RKO (cell line): ENCODE results near the gene LRRK1.

Experiments used
- DNase-seq: peaks from one replicate; pipeline ENCODE4 v3.0.0-alpha.2; 2016; ENCODE audit warnings: low spot score

LRRK1 gene, protein sequence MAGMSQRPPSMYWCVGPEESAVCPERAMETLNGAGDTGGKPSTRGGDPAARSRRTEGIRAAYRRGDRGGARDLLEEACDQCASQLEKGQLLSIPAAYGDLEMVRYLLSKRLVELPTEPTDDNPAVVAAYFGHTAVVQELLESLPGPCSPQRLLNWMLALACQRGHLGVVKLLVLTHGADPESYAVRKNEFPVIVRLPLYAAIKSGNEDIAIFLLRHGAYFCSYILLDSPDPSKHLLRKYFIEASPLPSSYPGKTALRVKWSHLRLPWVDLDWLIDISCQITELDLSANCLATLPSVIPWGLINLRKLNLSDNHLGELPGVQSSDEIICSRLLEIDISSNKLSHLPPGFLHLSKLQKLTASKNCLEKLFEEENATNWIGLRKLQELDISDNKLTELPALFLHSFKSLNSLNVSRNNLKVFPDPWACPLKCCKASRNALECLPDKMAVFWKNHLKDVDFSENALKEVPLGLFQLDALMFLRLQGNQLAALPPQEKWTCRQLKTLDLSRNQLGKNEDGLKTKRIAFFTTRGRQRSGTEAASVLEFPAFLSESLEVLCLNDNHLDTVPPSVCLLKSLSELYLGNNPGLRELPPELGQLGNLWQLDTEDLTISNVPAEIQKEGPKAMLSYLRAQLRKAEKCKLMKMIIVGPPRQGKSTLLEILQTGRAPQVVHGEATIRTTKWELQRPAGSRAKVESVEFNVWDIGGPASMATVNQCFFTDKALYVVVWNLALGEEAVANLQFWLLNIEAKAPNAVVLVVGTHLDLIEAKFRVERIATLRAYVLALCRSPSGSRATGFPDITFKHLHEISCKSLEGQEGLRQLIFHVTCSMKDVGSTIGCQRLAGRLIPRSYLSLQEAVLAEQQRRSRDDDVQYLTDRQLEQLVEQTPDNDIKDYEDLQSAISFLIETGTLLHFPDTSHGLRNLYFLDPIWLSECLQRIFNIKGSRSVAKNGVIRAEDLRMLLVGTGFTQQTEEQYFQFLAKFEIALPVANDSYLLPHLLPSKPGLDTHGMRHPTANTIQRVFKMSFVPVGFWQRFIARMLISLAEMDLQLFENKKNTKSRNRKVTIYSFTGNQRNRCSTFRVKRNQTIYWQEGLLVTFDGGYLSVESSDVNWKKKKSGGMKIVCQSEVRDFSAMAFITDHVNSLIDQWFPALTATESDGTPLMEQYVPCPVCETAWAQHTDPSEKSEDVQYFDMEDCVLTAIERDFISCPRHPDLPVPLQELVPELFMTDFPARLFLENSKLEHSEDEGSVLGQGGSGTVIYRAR (N-terminal part only)

DNA sequence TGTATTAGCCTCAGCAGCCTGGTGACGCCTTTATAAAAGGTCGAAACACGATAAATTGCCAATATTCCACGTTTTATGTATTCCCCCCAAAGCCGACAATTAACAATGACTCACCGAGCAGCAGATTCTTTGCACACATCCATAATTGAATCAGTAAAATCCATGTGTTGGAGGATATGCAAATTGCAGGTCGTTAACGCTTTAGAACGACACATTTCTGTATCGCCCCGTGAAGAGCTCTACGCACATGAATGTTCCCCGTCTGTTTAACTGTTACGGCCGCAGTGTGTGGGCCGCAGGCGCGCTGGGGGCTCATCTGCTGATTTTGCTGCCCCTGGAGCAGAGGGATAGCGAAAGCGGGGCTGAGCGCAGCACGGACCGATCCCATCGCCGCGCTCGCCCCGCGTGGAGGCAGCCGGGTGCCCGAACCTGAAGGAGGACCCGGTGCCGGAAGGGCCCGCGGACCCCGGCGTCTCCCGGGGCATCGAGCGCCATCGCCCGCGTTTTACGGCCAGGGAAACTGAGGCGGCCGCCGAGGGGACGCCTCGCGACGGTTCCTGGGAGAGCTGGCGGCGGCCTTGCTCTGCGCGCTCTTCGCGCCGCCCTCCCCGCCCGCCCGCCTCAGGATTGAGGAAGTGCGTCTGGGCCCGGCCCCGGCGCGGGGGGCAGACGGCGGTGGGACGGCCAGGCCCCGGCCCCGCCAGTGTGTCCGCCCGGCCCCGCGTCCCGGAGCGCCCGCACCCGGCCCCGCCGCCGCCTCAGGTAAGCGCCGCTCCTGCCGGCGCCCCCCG is at the start of gene LRRK1:
LRRK1 (plus strand) TSS at position 668 of the 791 bp plus-strand sequence. CDS start 5,276 bp downstream, outside the sequence.
- DNase-seq, result peak; percentile 76

DNA sequence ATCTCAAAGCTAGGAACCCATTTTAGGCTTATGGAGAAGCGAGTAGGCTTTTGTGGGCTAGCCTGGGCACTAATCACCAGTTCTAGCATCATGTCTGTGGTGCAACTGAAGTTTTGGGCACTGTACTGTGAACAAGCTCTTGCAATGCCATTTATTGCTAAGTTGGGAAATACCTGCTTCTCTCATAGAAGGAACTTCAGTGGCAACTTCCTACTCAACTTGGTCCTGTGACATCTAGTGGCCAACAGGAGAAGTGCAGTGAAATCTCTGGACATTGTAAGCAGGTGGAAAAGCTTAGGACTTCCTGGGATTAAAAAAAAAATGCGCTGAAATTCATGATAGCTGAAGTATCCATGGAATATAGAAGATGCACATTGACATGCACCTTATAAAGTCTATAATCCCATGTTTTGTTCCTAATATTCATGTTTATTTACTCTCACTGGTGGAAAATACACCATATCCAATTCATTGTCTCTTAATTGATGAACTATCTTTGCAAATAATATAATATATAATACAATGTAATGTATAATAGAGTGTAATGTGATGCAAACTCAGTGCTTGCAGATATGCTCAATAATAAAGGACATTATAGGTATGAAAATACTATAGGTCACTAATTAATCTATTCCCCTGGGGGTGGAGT is 46.0 kb upstream of the LRRK1 start:
- peak; percentile 79 for DNase-seq

DNA sequence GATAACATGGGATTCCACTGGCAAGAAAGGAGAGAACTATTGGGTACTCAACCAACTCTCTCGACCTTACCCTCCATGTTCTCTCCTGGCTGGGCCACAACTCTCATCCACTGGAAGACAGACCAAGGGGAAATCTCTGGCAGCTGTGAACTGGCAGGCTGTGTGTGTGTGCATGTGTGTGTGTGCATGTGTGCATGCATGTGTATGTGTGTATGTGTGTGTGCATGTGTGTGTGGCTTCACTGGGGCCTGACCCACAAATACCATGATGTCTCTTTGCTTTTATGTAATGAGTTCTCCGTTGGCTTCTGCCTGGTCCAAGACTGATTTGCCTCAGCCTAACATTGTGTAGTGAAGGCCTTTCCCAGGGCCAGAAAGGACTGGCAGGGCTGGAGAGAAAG is 43.7 kb upstream of the LRRK1 start:
- no peak for DNase-seq

DNA sequence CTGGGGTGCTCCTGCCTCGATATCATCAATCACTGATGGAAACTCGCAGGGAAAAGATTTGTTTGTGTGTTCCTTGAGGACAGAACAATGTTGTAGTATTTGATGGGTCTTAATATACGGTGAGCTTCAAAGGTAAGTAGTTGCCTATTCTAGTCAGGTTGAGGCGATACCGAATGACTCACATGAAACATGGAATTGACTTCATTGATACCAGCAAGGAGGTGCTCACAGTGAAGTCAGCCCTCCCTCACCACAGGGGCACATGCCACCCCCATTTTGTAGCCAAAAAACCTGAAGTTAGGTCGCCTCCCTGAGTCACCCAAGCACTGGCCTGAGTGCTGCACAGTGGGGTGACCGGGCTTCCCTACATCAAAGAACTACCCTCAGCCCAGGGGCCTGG is 43.2 kb upstream of the LRRK1 start:
- DNase-seq, result no peak

DNA sequence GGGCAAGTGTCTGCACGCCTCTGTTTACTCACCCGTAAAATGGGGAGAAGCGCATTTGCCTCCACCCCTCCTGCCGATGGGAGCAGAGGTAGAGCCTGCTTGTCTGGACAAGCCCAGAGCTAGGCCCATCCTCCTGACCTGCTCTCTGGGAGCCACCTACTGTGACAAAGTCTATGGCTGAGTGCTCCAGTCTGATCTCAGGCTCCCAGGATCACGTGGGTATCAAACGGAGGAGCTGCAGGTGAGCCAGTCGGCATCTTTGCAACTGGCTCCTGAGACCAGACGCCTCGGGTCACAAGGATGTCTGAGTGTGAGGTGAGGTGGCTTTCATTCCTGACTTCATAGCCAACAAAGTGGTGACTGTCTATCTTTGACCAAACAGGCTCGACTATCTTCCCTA is 41.6 kb upstream of the LRRK1 start:
- DNase-seq, result no peak

DNA sequence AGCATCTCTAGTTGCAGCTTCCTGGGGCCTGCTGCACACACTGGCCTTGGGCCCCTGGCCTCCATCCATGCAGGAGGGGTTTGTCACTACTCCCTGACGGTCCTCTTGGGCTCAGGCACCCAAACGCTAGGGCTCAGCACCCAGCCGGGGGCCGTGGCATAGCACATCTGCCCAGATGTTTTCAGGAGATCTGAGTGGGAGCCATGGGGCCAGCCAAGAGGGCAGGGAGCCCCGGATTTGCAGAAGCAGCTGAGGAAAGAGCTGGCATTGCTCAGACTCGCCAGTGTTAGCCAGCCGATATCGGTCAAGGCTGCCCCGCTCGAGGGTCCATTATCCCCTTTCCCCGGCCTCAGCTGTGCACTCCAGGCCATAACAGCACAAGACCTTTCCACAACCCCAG is 41.0 kb upstream of the LRRK1 start:
- no peak for DNase-seq

DNA sequence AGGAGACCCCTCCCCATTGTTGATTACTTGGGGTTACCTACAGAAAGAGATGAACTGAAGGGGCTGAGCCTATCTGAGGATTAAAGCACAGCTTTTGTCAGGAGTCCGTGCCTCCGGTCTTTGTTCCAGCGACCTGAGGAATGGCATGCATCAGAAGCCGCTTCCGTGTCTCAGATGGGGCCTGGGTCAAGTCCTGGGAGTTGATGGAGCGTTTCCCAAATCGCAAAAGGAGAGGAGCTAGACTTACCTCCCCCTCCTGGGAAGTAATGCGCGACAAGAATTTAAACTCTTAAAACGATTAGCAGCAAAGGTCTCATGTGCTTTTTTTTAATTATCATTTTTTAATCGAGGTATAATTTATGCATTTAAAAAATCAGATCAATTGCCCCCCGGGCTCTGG is 40.5 kb upstream of the LRRK1 start:
- no peak for DNase-seq

DNA sequence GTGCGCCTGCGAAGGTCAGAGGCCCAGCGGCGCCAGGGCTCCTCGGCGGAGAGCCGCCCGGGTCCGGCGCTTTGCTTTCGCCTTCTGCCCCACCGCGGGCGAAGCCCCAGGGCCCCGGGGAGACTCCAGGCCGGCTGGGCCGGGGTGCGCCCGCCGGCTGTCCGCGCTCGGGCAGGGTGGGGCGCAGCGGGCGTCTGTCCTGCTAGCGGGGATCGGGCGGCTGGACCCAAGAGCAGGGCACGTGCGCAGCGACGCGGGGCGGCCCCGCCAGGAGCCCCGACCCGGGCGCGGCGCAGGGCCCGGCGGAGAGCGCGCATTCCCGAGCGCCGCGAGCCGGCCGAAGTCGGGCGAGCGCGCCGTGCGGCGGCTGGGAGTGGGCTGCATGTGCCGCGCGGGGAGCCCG is 40.1 kb upstream of the LRRK1 start:
- DNase-seq, result no peak

DNA sequence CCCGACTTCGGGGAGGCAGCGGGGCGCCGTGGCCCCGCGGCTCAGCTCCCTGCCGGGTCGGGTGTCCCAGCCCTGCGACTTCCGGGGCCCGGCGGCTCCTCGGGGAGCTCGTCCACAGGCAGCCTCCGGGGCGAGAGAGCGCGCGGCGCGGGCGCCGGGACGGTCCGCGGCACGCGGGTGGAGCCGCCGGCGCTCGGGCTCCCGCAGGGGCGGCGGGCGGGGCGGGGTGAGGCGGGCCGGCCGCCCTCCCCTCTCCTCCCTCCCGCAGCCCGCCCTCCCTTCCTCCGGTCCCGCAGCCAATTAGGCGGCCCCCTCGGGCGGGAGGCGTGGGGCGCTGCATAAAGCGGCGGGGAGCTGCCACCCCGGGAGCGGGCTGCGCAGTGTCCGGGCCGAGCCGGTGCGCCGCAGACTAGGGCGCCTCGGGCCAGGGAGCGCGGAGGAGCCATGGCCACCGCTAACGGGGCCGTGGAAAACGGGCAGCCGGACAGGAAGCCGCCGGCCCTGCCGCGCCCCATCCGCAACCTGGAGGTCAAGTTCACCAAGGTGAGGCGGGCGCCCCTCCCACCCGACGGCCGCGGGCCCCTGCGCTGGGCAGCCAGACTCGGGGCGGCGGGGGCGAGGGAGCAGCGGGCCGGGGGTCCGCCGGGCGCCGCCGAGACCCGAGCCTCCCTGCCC is 39.6 kb upstream of the LRRK1 start, which contains the start of gene ALDH1A3:
ALDH1A3 (plus strand) TSS at position 368 of the 675 bp plus-strand sequence; CDS start at position 445, 77 bp downstream.
- no peak for DNase-seq

DNA sequence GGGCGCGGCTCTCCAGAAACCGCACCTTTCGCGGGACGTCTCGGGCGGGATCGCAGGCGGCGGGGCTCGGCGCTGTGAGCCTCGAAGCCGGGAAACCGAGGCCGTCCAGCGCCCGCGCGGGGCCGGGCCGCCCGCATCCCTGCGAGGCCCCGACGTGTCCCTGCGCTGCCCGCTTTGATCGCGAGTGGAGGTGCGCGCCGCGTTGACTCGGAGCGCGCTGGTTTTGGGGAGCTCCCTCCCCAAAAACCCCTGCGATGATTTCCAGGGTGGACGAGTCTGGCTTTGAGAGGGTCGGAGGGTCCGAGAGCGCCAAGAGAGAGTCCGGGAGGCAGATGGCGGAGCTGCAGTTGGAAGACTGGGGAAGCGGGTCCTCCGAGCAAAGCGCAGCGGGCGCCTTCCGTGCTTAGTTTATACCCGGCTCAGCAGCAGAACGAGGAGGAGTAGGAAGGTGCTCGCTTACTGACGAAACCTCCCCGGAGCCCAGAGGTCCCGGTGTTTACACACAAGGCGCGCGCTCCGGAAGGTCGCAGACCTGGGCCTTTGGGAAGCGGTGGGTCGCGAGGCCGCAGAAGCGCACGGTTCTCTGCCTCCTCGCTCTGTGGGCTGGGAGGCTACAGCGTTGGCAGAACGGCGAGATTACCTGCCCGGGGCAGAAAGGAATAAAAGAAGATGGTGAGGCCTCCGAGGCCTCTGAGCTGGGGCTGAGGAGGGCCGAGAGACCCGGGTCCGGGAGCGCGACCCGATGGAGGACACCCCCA is 38.8 kb upstream of the LRRK1 start:
- DNase-seq, result no peak

DNA sequence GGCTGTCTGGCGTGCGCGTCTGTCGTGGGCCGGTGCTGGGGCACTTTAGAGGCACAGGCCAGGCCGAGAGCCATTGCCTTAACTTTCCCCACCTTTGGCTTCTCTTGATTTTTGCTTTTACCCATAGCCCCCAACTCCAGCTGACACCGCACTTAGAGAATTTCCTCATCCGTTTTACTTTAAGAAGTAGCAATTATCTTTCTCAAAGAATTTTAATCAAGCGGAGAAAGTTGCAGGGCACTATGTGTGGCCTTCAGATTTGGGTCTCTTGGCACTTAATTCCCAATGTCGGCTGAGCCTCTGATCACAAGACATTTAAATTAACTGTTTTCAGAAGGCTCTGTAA is 38.3 kb upstream of the LRRK1 start:
- DNase-seq, result no peak

DNA sequence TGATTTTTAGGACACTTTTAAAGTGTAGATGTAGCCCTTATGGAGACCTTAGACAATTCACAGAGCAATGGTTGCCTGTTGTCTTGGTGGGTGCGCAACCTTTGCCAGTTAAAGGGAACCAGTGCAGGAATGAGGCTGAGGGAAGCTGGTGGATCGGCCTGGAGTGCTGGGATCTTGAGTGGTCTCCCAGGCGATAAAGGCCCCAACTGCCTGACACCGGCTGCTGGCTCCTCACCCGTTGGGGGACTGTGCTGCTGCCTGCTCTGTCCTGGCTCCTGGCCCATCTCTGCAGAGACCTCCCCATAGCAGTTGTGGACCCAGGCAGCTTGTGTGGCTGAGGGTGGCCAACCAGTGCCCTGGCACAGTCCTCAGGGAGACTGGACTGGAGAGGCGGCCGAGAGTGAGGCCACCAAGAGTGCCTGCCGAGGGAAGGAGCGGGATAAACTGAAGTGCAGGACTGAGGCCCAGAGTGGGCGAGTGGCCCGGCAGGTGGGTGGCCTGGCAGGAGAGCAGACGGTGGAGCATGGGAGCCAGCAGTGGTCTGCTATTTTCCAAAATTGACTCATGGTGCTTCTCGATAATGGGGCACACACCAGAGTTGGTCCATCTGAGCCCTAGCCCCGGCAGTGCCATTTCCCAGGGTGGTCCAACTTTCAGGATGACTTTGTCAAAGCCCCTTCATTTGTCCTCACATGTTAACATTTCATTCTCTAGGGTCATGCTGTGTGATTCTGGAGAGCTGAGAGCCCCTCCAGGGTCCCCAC is 37.4 kb upstream of the LRRK1 start:
- no peak for DNase-seq

DNA sequence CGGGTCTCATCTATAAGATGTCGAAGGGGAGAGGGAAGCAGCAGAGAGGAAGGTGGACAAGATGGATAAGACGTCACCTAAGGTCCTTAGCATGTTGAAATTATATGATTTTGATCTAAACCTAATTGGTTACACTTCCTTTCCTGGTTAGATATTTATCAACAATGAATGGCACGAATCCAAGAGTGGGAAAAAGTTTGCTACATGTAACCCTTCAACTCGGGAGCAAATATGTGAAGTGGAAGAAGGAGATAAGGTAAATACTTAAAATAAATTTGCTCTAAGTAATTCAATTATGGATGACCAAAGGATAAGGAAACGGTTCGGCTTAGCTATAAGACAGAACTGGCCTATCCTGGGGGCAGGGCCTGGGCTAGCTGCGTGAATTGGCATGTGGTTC is 34.0 kb upstream of the LRRK1 start:
- no peak for DNase-seq

DNA sequence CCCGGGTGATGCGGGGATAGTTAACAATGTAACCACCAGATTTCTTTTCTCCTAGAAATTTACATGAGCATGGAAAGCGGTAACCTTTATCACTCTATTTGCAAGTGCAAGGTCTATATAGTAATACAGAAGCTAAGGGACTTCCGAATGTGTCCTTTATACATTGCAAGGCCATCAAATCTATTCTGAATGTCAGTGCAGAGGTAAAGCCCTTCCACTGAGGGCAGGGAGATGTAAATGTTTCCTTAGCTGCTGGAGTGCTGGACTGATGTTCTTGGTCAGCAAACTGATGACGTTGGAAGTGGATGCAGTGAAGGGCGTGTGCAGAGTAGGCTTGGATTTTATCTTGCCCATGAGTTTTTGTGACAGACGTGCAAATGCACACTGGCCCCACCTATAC is 33.3 kb upstream of the LRRK1 start:
- no peak for DNase-seq

DNA sequence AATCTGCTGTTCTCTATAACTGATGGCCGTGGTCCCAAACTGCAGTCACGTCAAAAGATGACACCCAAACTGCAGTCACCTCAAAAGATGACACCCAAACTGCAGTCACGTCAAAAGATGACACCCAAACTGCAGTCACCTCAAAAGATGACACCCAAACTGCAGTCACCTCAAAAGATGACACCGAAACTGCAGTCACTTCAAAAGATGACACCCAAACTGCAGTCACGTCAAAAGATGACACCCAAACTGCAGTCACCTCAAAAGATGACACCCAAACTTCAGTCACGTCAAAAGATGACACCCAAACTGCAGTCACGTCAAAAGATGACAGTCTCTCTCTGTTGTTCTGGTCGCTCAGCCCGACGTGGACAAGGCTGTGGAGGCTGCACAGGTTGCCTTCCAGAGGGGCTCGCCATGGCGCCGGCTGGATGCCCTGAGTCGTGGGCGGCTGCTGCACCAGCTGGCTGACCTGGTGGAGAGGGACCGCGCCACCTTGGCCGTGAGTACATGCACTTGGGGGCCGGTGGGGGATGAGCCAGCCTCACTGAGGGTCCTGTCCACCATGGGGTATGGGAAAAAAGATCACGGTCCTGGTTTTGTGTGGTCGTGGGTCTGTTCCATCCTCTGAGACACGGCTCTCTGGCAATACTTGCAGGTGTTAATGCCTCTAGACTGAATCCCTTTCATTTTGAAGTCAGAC is 31.8 kb upstream of the LRRK1 start:
- no peak for DNase-seq

DNA sequence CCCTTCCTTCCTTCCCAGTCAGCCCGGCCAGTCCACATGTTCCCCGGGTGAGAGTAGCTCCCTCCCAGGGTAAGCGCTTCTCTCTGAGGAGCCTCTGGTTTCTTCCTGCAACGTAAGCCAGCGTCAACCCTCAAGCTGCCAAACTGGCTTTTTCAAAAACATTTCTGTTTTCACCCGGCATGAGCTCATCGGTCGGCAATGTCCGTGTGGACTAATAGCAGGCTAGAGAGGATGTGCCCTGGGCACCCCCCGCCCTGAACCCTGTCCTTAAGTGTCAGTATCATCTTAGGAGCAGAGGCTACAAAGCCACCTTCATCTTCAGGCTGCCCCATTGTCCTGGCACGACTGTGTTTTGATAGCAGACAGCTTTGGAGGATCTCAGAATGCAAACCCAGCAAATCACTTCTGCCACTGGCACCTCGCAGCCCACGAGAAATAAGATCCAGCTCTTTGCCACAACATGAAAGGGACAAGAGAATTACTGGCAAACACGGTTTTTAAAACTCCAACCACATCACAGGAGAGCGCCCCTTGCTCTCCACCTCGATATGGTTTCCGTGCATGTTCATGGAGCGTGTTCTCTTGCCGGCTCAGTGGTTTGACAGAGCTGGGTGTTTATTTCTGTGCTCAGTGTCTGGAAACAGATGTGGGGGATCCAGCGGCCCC is 29.6 kb upstream of the LRRK1 start:
- DNase-seq, result no peak

DNA sequence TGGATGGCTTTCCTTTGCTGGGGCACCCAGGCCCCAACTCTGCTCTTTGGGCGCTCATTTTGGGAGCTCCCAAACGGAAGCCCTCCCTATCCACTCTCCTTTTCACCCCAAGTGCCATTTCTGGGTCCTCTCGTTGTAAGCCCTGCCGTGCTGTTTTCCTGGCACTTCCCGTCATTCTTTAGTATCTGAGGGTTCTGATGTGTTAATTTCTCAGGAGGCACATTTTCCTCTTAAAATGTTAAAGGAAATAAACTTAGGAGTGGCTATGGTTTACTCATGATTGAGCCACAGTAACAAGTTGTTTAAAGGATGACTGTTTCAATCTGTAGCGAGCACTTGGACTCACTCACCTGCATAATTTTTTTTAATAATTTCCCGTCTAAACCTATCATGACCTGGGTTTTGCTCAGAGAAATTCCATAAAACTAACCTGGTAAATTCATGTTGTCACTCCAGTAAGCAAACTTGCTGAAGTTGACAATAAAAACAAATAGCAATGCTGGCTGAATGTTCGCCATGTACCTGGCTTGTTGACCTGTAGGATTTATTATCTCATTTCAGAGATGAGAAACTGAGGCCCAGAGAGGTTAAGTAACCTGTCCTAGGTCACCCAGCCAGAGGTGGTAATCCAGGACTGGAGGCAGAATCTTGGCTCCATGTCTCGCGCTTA is 29.0 kb upstream of the LRRK1 start:
- no peak for DNase-seq
